C4-2B (cell line): ENCODE measurements around the gene SLC22A5.

Experiments used
- ZFX ChIP-seq: fragments of 450-650 bp; IDR thresholded peaks from 2 replicates; pipeline ENCODE4 v1.6.1; 2017
- TF ChIP-seq, protein P1 (sequence below): fragments of 450-650 bp; conservative IDR thresholded peaks from 2 replicates; pipeline ENCODE4 v1.5.1; 2017; ENCODE audit warnings: mild to moderate bottlenecking

GRCh38 chr5:132435886-132436285 is 66.4 kb downstream of the SLC22A5 start:
- TF ChIP-seq, protein P1, sequence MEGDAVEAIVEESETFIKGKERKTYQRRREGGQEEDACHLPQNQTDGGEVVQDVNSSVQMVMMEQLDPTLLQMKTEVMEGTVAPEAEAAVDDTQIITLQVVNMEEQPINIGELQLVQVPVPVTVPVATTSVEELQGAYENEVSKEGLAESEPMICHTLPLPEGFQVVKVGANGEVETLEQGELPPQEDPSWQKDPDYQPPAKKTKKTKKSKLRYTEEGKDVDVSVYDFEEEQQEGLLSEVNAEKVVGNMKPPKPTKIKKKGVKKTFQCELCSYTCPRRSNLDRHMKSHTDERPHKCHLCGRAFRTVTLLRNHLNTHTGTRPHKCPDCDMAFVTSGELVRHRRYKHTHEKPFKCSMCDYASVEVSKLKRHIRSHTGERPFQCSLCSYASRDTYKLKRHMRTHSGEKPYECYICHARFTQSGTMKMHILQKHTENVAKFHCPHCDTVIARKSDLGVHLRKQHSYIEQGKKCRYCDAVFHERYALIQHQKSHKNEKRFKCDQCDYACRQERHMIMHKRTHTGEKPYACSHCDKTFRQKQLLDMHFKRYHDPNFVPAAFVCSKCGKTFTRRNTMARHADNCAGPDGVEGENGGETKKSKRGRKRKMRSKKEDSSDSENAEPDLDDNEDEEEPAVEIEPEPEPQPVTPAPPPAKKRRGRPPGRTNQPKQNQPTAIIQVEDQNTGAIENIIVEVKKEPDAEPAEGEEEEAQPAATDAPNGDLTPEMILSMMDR: no peak
- TF ChIP-seq ZFX: no peak
